Activated CD4-positive, alpha-beta T cell treated with anti-CD3 and anti-CD28 coated beads for 36 hours (primary cell): ENCODE data around the gene MAP3K3. TPM values are rescaled to one million over a fixed set of nuclear protein-coding genes. Genes with fewer than 3 reads are reported as not detected.

ENCODE experiments used
- ATAC-seq: fragments of 200-7000 bp; cut with Tn5 transposase; one replicate; pipeline ENCODE4 v1.10.0; 2021; ENCODE audit warnings: mild to moderate bottlenecking, moderate library complexity
- CTCF ChIA-PET: fragments of 350-600 bp; sonication (Branson Sonifier 250); formaldehyde crosslinking; loops from one replicate; lab custom pipeline; 2021; ENCODE audit warnings: antibody characterized with exemption; lab: Charles Lee
- POLR2A ChIA-PET: fragments of 350-600 bp; sonication (Branson Sonifier 250); formaldehyde crosslinking; loops from one replicate; lab custom pipeline; 2021; ENCODE audit warnings: antibody characterized with exemption, inconsistent platforms; lab: Charles Lee
- DNase-seq: peaks from one replicate; pipeline ENCODE4 v3.0.0-alpha.2; 2020
- H3K27ac Mint-ChIP-seq: one replicate; pipeline ENCODE4 v1.8.0; 2021; ENCODE audit warnings: mixed read lengths
- H3K27me3 Mint-ChIP-seq: one replicate; pipeline ENCODE4 v1.8.0; 2021; ENCODE audit warnings: mixed read lengths
- H3K36me3 Mint-ChIP-seq: one replicate; pipeline ENCODE4 v1.8.0; 2021; ENCODE audit warnings: low read depth, mixed read lengths
- H3K4me1 Mint-ChIP-seq: one replicate; pipeline ENCODE4 v1.8.0; 2021; ENCODE audit warnings: mixed read lengths
- H3K4me3 Mint-ChIP-seq: one replicate; pipeline ENCODE4 v1.8.0; 2021; ENCODE audit warnings: mild to moderate bottlenecking, moderate library complexity, mixed read lengths
- H3K9me3 Mint-ChIP-seq: one replicate; pipeline ENCODE4 v1.8.0; 2021; ENCODE audit warnings: low read depth, mixed read lengths
- intact Hi-C, 2 experiments: fragments of 100-400 bp; cut with DNase I in 1 of 2; cut with micrococcal nuclease in 1 of 2; formaldehyde crosslinking; loops; one replicate each; pipeline versions ENCODE4 v1.14.2 to v1.15.1; 2022 to 2024; cut with DNase I, micrococcal nuclease
- total RNA-seq, 2 experiments: library from RNA; stranded (reverse); gene quantifications; one replicate each; pipeline ENCODE4 v1.2.3, GENCODE V29; 2021

The MAP3K3 gene
- 10 to 100 TPM; 22.4 to 22.9 TPM for total RNA-seq

DNA sequence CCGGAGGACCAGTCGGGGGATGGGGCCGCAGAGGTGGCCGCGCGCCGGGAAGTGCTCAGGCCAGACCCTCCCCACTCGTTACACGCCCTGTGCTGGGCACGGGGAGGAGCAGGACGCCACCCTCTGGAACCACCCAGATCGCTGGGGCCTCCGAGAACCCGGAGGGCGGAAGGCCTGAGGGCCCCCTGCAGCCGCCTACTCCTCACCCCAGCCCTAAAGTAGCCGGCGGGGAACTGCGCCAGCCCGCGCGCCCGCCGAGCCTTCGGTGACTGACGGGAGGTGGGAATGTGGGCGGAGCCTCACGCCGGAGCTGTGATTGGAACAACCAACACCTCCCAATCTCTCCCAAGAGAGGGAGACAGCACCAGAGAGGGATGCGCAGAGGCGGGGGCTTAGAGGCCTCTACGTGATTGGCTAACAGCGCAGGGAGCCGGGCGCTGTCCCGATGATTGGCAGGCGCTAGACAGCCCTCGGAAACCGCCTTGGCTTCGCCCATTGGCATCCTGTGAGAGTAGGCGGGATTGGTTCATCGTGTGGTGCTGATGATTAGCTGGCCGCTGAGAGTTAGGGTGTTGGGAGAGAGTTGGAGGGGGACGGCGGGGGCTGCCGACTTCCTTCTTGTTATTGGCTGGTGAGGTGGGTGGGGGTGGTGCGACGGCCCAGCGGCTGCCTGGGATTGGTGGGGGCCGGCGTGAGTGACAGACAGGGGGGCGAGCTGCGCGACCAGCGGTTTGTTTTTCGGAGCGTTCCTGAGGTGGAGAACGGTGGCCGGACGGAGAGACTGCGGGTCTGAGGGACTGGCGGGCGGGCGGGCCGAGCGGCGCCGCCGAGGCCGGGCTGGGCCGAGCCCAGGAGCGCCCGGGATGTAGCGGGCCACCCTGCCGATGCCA lies at the start of gene MAP3K3:
Gene MAP3K3, plus strand, starts transcription at position 734 of the 890 bp plus-strand sequence. CDS start 343 bp downstream, outside the sequence.
- Mint-ChIP-seq H3K36me3 (no peaks in the 10 kb centered on the region), H3K27me3 (no peaks in the 10 kb centered on the region), H3K4me3 (peak within 1 kb of the TSS; percentile 88), H3K27ac (peak within 1 kb of the TSS; percentile 90), H3K9me3 (no peaks in the 10 kb centered on the region), H3K4me1 (peaks cover 36% of the 10 kb centered on the region)
- ATAC-seq (peak; percentile 93), DNase-seq (peak; percentile 98)
- intact Hi-C loops = loop anchor here (1.0 to 10.0 kb wide), 15 partner anchors 22 to 969 kb away; partner anchors contain the start of genes CCDC47 (in 2 of the 2), CYB561 (in 2 of the 2), FTSJ3 (in 2 of the 2) and PSMC5 (in 2 of the 2)
- POLR2A ChIA-PET = interaction anchor here (0.5 to 2.3 kb wide), 14 partner anchors 11 to 676 kb away, joined by 3 to 15 read pairs (median 4); partner anchors contain the start of genes CCDC47, DCAF7 and DDX42
- CTCF ChIA-PET = interaction anchor here (0.5 to 2.8 kb wide), 15 partner anchors 10 to 580 kb away, joined by 3 to 36 read pairs (median 3); no protein-coding TSS in a partner anchor

DNA sequence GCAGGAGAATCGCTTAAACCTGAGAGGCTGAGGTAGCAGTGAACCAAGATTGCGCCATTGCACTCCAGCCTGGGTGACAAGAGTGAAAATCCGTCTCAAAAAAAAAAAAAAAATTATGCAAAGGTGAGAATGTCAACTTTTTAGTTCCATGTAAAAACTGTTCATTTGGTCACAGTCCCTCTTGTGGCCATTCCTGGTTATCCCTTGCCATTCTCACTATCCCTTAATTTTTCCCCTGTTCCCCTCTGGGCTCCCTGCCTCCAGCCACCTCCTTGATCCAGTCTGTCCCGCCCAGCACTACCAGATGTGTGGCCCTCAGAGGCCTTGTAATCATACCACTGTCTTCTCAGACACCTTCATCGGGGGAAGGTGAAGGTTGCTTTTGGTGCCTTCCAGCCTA lies 48.6 kb upstream of the MAP3K3 start:
- Mint-ChIP-seq H3K9me3 (no peaks in the 10 kb centered on the region), H3K4me1 (peaks cover 27% of the 10 kb centered on the region), H3K4me3 (no peak overlapping the region), H3K36me3 (peaks cover 6% of the 10 kb centered on the region), H3K27ac (no peak overlapping the region), H3K27me3 (no peaks in the 10 kb centered on the region)
- intact Hi-C loops = no loop called here
- ATAC-seq = no peak
- DNase-seq = no peak
- ChIA-PET CTCF (no interaction called here), POLR2A (no interaction called here)

DNA sequence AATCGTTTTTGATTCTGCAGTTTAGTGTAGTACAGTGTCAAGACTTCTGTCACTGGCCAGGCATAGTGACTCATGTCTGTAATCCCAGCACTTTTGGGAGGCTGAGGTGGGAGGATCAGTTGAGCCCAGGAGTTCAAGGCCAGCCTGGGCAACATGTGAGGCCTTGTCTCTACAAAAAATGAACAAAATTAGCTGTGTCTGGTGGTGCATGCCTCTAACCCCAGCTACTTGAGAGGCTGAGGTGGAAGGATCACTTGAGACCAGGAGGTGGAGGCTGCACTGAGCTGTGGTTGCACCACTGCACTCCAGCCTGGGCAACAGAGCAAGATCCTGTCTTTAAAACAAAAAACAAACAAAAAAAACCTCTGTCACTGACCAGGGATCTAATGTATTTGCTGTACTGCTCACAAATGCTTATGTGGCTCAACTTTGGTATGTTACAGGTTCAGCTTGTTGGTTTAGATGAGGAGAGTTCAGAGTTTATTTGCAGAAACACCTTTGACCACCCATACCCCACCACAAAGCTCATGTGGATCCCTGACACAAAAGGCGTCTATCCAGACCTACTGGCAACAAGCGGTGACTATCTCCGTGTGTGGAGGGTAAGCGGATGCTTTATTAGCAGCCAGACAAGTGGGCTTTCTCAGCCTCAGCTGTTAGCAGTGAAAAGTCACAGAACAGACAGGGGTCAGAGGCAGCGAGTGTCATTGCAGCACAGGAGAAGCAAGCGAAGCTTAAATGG lies 44.0 kb upstream of the MAP3K3 start:
- no peak overlapping the region for H3K4me3 Mint-ChIP-seq
- H3K4me1 Mint-ChIP-seq = peaks cover 5% of the 10 kb centered on the region
- no peak for ATAC-seq
- H3K27ac Mint-ChIP-seq = no peak overlapping the region
- ChIA-PET CTCF (interaction anchor here (1.1 kb wide), 1 partner anchor 33 kb away, joined by 5 read pairs; no protein-coding TSS in a partner anchor), POLR2A (no interaction called here)
- no peak for DNase-seq
- H3K36me3 Mint-ChIP-seq = peaks cover 11% of the 10 kb centered on the region
- no peaks in the 10 kb centered on the region for H3K9me3 Mint-ChIP-seq
- intact Hi-C loops = no loop called here
- H3K27me3 Mint-ChIP-seq = no peaks in the 10 kb centered on the region

DNA sequence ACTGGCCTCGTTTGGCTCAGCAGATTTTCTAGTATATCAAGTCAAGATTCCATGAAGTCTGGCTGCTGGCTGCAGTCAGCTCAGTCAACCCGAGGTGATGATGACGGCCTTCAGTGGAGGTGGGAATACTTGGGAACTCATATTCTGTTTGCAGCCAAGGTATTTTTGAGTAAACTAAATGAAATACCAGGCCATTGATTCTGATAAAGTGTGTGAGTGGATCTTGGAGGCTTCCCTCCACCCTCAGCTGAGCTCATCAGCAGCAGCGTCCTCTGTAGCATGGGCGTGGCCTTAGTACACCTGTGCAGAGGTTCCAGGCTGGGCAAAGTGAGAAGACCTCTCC lies 43.5 kb upstream of the MAP3K3 start:
- Mint-ChIP-seq H3K27me3 (no peaks in the 10 kb centered on the region), H3K27ac (no peak overlapping the region), H3K36me3 (peaks cover 10% of the 10 kb centered on the region), H3K9me3 (no peaks in the 10 kb centered on the region), H3K4me1 (peaks cover 4% of the 10 kb centered on the region), H3K4me3 (no peak overlapping the region)
- intact Hi-C loops = no loop called here
- ChIA-PET POLR2A (no interaction called here), CTCF (interaction anchor here (0.9 to 1.1 kb wide), 2 partner anchors 33 kb away, joined by 3 to 5 read pairs; no protein-coding TSS in a partner anchor)
- ATAC-seq (no peak), DNase-seq (no peak)

DNA sequence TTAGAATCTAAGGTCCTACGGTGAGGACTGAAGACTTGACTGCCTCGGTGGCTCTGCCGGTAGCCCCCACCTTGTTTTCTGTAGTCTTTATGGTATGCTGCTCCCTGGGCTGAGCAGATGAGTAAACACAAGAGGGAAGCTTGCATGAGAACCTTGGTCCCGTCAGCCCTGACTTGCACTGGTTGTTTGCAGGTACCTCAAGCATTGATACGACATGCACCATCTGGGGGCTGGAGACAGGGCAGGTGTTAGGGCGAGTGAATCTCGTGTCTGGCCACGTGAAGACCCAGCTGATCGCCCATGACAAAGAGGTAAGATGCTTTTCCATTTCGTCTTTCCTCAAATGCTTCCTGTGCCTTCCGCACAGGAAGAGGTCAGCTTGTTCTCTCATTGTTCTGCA lies 42.6 kb upstream of the MAP3K3 start:
- ChIA-PET CTCF (interaction anchor here (0.9 to 1.5 kb wide), 2 partner anchors 14 to 32 kb away, joined by 3 to 4 read pairs; no protein-coding TSS in a partner anchor), POLR2A (interaction anchor here (0.7 kb wide), 1 partner anchor 33 kb away, joined by 3 read pairs; no protein-coding TSS in a partner anchor)
- Mint-ChIP-seq H3K27me3 (no peaks in the 10 kb centered on the region), H3K9me3 (no peaks in the 10 kb centered on the region), H3K36me3 (peaks cover 7% of the 10 kb centered on the region), H3K4me3 (no peak overlapping the region), H3K27ac (no peak overlapping the region), H3K4me1 (peaks cover under 1% of the 10 kb centered on the region)
- intact Hi-C loops = no loop called here
- DNase-seq = no peak
- ATAC-seq = no peak

DNA sequence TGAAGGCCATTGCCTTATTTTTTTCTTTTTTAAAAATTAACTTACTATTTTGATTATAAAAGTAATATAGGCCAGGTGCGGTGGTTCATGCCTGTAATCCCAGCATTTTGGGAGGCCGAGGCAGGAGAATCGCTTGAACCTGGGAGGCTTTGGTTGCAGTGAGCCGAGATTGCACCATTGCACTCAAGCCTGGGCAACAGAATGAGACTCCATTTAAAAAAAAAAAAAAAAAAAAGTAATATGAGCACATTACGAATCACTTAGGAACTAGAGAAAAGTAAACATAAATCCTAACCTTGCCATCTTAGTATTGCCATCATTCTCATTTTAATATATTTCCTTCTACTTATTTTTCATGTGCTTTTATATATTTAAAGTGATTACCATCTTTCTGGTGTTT lies 34.4 kb upstream of the MAP3K3 start:
- H3K27ac Mint-ChIP-seq = no peak overlapping the region
- CTCF ChIA-PET = interaction anchor here (0.8 to 1.3 kb wide), 2 partner anchors 24 to 162 kb away, joined by 3 to 6 read pairs; no protein-coding TSS in a partner anchor
- H3K4me1 Mint-ChIP-seq = peaks cover 12% of the 10 kb centered on the region
- H3K36me3 Mint-ChIP-seq = peaks cover 34% of the 10 kb centered on the region
- POLR2A ChIA-PET = no interaction called here
- no peak overlapping the region for H3K4me3 Mint-ChIP-seq
- intact Hi-C loops = no loop called here
- no peaks in the 10 kb centered on the region for H3K27me3 Mint-ChIP-seq
- DNase-seq (peak; percentile 0), ATAC-seq (no peak)
- no peaks in the 10 kb centered on the region for H3K9me3 Mint-ChIP-seq

DNA sequence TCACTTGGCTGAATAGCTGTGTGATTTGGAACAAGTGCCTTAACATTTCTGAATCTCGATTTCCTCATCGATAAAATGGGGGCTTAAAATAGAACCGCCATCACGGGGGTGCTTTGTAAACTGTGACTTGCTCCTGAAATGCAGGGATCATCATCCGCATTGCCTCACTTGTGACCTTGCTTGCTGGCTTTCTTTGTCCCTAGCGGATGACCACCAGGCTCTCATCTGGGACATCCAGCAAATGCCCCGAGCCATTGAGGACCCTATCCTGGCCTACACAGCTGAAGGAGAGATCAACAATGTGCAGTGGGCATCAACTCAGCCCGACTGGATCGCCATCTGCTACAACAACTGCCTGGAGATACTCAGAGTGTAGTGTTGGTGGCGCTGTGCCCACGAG lies 33.4 kb upstream of the MAP3K3 start:
- H3K36me3 Mint-ChIP-seq = peaks cover 34% of the 10 kb centered on the region
- ChIA-PET CTCF (no interaction called here), POLR2A (no interaction called here)
- ATAC-seq (no peak), DNase-seq (no peak)
- intact Hi-C loops = no loop called here
- H3K9me3 Mint-ChIP-seq = no peaks in the 10 kb centered on the region
- H3K27me3 Mint-ChIP-seq = no peaks in the 10 kb centered on the region
- peaks cover 12% of the 10 kb centered on the region for H3K4me1 Mint-ChIP-seq
- H3K4me3 Mint-ChIP-seq = no peak overlapping the region
- no peak overlapping the region for H3K27ac Mint-ChIP-seq

DNA sequence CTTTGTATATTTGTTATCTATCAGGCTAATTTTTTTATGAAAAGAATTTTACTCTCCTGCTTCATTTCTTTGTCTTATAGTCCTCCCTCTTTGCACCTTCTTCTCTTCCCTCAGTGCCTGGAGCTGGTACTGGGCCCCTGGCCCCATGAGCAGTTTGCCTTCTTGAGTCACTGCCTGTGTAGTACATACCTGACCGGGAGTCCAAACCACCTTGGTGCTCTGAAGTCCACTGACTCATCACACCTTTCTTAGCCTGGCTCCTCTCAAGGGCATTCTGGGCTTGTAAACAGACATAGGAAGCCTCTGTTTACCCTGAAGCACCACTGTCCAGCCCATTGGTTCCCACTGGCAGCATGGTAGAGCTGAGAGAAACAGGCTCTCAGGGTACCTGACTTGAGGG lies 32.6 kb upstream of the MAP3K3 start:
- Mint-ChIP-seq H3K4me1 (peaks cover 11% of the 10 kb centered on the region), H3K9me3 (no peaks in the 10 kb centered on the region), H3K27ac (no peak overlapping the region), H3K4me3 (no peak overlapping the region), H3K27me3 (no peaks in the 10 kb centered on the region), H3K36me3 (peaks cover 34% of the 10 kb centered on the region)
- ATAC-seq (no peak), DNase-seq (no peak)
- intact Hi-C loops = no loop called here
- POLR2A ChIA-PET = no interaction called here
- CTCF ChIA-PET = no interaction called here

DNA sequence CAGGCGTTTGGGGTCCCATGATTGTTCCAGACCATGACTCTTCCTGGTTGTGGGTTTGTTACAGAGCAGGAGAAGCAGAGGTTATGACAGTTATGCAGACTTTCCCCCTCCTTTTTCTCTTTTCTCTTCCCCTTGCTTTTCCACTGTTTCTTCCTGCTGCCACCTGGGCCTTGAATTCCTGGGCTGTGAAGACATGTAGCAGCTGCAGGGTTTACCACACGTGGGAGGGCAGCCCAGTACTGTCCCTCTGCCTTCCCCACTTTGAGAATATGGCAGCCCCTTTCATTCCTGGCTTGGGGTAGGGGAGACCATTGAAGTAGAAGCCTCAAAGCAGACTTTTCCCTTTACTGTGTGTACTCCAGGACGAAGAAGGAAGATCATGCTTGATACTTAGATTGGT lies 29.4 kb upstream of the MAP3K3 start:
- Mint-ChIP-seq H3K4me1 (peaks cover 9% of the 10 kb centered on the region), H3K4me3 (no peak overlapping the region), H3K9me3 (no peaks in the 10 kb centered on the region), H3K27me3 (no peaks in the 10 kb centered on the region), H3K27ac (no peak overlapping the region), H3K36me3 (peaks cover 25% of the 10 kb centered on the region)
- POLR2A ChIA-PET = no interaction called here
- DNase-seq (no peak), ATAC-seq (no peak)
- intact Hi-C loops = no loop called here
- CTCF ChIA-PET = interaction anchor here (1.2 to 2.5 kb wide), 2 partner anchors 12 to 19 kb away, joined by 7 to 11 read pairs; no protein-coding TSS in a partner anchor

DNA sequence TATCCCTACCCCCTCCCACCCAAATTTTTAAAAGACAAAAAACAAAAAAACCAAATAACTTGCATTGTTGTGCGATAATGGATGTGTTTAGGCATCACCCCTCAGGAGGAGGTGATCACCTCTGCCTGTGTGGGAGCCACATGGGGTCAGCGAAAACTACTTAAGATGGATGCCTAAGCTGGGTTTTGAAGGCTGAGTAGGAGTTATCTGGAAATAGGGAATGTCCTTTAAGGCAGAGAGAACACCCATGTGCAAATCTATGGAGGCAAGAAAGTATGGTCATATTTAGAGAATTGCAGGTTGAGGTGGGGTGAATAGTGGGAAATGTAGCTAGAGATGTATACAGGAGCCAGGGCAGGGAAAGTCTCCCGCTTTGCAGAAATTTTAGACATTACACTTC lies 27.1 kb upstream of the MAP3K3 start:
- ATAC-seq (no peak), DNase-seq (no peak)
- ChIA-PET POLR2A (interaction anchor here (0.7 kb wide), 1 partner anchor 389 kb away, joined by 4 read pairs; no protein-coding TSS in a partner anchor), CTCF (no interaction called here)
- no peak overlapping the region for H3K4me3 Mint-ChIP-seq
- H3K9me3 Mint-ChIP-seq = no peaks in the 10 kb centered on the region
- H3K4me1 Mint-ChIP-seq = peaks cover 21% of the 10 kb centered on the region
- H3K27ac Mint-ChIP-seq = no peak overlapping the region
- intact Hi-C loops = no loop called here
- peaks cover 12% of the 10 kb centered on the region for H3K36me3 Mint-ChIP-seq
- no peaks in the 10 kb centered on the region for H3K27me3 Mint-ChIP-seq
